Measurements from ENCODE around the gene AIPL1. TPM values are rescaled to one million over a fixed set of nuclear protein-coding genes. Genes with fewer than 3 reads are reported as not detected.

AIPL1 gene
- total and polyA plus RNA-seq, 8 donors: not detected

- intact Hi-C loops (cut with DNase I; ENCODE audit: low total_unique reads): no loop called here
- 37 to 44% (median 38%) methylated on average over 14 of the region's 14 CpGs for WGBS, 5 donors
- TF ChIP-seq POLR2AphosphoS5 (IDR thresholded peaks at IDR 0.05): peak in 1 of 3 donors; percentile 74
- no peak for TF ChIP-seq EP300 (IDR thresholded peaks at IDR 0.05)
- TF ChIP-seq POLR2A (IDR thresholded peaks at IDR 0.05): no peak
- peak in 6 of 7 experiments; percentile 43 to 97 (median 92) for TF ChIP-seq CTCF (IDR thresholded peaks at IDR 0.05)
- H3K4me3 ChIP-seq: no peak overlapping the region
- no peaks in the 10 kb centered on the region for H3K9me3 ChIP-seq
- H3K36me3 ChIP-seq: peaks cover 0 to 41% (median 15%) of the 10 kb centered on the region in 4 donors
- peak; percentile 84 to 91 for DNase-seq
- H3K4me1 ChIP-seq: peaks cover 0 to 21% (median 6%) of the 10 kb centered on the region in 4 donors
- peak overlapping the region in 1 of 5 donors; percentile 77 for H3K27ac ChIP-seq
- H3K27me3 ChIP-seq: no peaks in the 10 kb centered on the region
These were observed 38.3 kb upstream of the AIPL1 start for GRCh38 chr17:6473128-6473767.

- DNase-seq: no peak
- H3K27ac ChIP-seq: peak overlapping the region in 1 of 5 donors; percentile 21
- 86 to 96% (median 90%) methylated on average over 10 of the region's 10 CpGs for WGBS, 5 donors
- TF ChIP-seq EP300 (IDR thresholded peaks at IDR 0.05): no peak
- no peak for TF ChIP-seq POLR2A (IDR thresholded peaks at IDR 0.05)
- TF ChIP-seq CTCF (IDR thresholded peaks at IDR 0.05): no peak
- no peak for TF ChIP-seq POLR2AphosphoS5 (IDR thresholded peaks at IDR 0.05)
- no peaks in the 10 kb centered on the region for H3K9me3 ChIP-seq
- H3K36me3 ChIP-seq: peaks cover 0 to 41% (median 16%) of the 10 kb centered on the region in 4 donors
- H3K4me3 ChIP-seq: no peak overlapping the region
- H3K27me3 ChIP-seq: no peaks in the 10 kb centered on the region
- intact Hi-C loops (cut with DNase I; ENCODE audit: low total_unique reads): no loop called here
- H3K4me1 ChIP-seq: peaks cover 0 to 21% (median 6%) of the 10 kb centered on the region in 4 donors
These were observed 37.6 kb upstream of the AIPL1 start for GRCh38 chr17:6472517-6472916.

- peaks cover 0 to 21% (median 5%) of the 10 kb centered on the region in 4 donors for H3K4me1 ChIP-seq
- no peak overlapping the region for H3K27ac ChIP-seq
- TF ChIP-seq EP300 (IDR thresholded peaks at IDR 0.05) (no peak), POLR2A (IDR thresholded peaks at IDR 0.05) (no peak)
- intact Hi-C loops (cut with DNase I; ENCODE audit: low total_unique reads): no loop called here
- H3K36me3 ChIP-seq: peaks cover 0 to 38% (median 14%) of the 10 kb centered on the region in 4 donors
- no peaks in the 10 kb centered on the region for H3K9me3 ChIP-seq
- 71 to 83% (median 77%) methylated on average over 19 of the region's 19 CpGs for WGBS, 5 donors
- H3K4me3 ChIP-seq: no peak overlapping the region
- H3K27me3 ChIP-seq: no peaks in the 10 kb centered on the region
- DNase-seq: no peak
These were observed 36.9 kb upstream of the AIPL1 start for GRCh38 chr17:6471531-6472465.

GRCh38 chr17:6470751-6471521, 36.0 kb upstream of the AIPL1 start:
- H3K36me3 ChIP-seq: peaks cover 0 to 38% (median 11%) of the 10 kb centered on the region in 4 donors
- no peak for TF ChIP-seq CTCF (IDR thresholded peaks at IDR 0.05)
- TF ChIP-seq POLR2AphosphoS5 (IDR thresholded peaks at IDR 0.05): no peak
- no peak for TF ChIP-seq EP300 (IDR thresholded peaks at IDR 0.05)
- TF ChIP-seq POLR2A (IDR thresholded peaks at IDR 0.05): no peak
- H3K4me1 ChIP-seq: peaks cover 0 to 21% (median 3%) of the 10 kb centered on the region in 4 donors
- H3K9me3 ChIP-seq: no peaks in the 10 kb centered on the region
- H3K4me3 ChIP-seq: no peak overlapping the region
- intact Hi-C loops (cut with DNase I; ENCODE audit: low total_unique reads): no loop called here
- 76 to 97% (median 91%) methylated on average over 7 to 17 of the region's 17 CpGs for WGBS, 5 donors
- DNase-seq: no peak
- no peaks in the 10 kb centered on the region for H3K27me3 ChIP-seq
- no peak overlapping the region for H3K27ac ChIP-seq
